Astrocyte (in vitro differentiated cells and primary cell): ENCODE data around the gene XYLB. TPM values are rescaled to one million over a fixed set of nuclear protein-coding genes. Genes with fewer than 3 reads are reported as not detected.
"Not testable (repeated sequence)": the region's sequence is repeated elsewhere in the genome, so short reads cannot be mapped to it uniquely, and the experiment has no call there.

ENCODE experiments used
- DNase-seq: peaks from one replicate; pipeline ENCODE4 v3.0.0-alpha.2; 2010; ENCODE audit warnings: low read depth
- FAIRE-seq: peaks from 2 replicates; lab custom pipeline; 2011; peaks lifted over from hg19 to GRCh38; lab: Jason Lieb, UNC
- H2AFZ ChIP-seq: 2 replicates; pipeline ENCODE4 v1.6.0; 2012; ENCODE audit warnings: low read depth, low read length, inconsistent platforms
- H3K27ac ChIP-seq: 2 replicates; pipeline ENCODE4 v1.5.1; 2011; ENCODE audit warnings: low read depth, low read length, inconsistent platforms
- H3K27me3 ChIP-seq: 2 replicates; pipeline ENCODE4 v1.6.0; 2011; ENCODE audit warnings: low read length, inconsistent platforms; ENCODE audit not compliant: insufficient read depth
- H3K36me3 ChIP-seq: 2 replicates; pipeline ENCODE4 v1.5.1; 2011; ENCODE audit warnings: low read length, inconsistent platforms; ENCODE audit not compliant: insufficient read depth
- H3K4me1 ChIP-seq: 2 replicates; pipeline ENCODE4 v1.5.1; 2011; ENCODE audit warnings: low read length, inconsistent platforms; ENCODE audit not compliant: insufficient read depth
- H3K4me2 ChIP-seq: 2 replicates; pipeline ENCODE4 v1.6.0; 2012; ENCODE audit warnings: low read length, inconsistent platforms
- H3K4me3 ChIP-seq: 2 replicates; pipeline ENCODE4 v1.5.1; 2011; ENCODE audit warnings: low read depth, mild to moderate bottlenecking, low read length, inconsistent platforms; ENCODE audit not compliant: insufficient read depth
- H3K79me2 ChIP-seq: 2 replicates; pipeline ENCODE4 v1.6.0; 2012; ENCODE audit warnings: mild to moderate bottlenecking, low read length, inconsistent platforms; ENCODE audit not compliant: insufficient read depth
- H3K9ac ChIP-seq: 2 replicates; pipeline ENCODE4 v1.6.0; 2012; ENCODE audit warnings: mild to moderate bottlenecking, low read length, inconsistent platforms
- H3K9me3 ChIP-seq: 2 replicates; pipeline ENCODE4 v1.5.1; 2012; ENCODE audit warnings: low read depth, mild to moderate bottlenecking, low read length, inconsistent platforms; ENCODE audit not compliant: insufficient read depth
- H4K20me1 ChIP-seq: 2 replicates; pipeline ENCODE4 v1.6.0; 2012; ENCODE audit warnings: low read length, inconsistent platforms; ENCODE audit not compliant: insufficient read depth
- H3K27ac Mint-ChIP-seq: one replicate; pipeline ENCODE4 v1.8.0; 2021; ENCODE audit warnings: mild to moderate bottlenecking, mixed read lengths; ENCODE audit not compliant: unreplicated experiment
- H3K27me3 Mint-ChIP-seq: one replicate; pipeline ENCODE4 v1.8.0; 2021; ENCODE audit warnings: low read depth, mixed read lengths; ENCODE audit not compliant: unreplicated experiment
- H3K36me3 Mint-ChIP-seq: one replicate; pipeline ENCODE4 v1.8.0; 2021; ENCODE audit warnings: low read depth, mixed read lengths; ENCODE audit not compliant: unreplicated experiment
- H3K4me1 Mint-ChIP-seq: one replicate; pipeline ENCODE4 v1.8.0; 2021; ENCODE audit warnings: low read depth, mixed read lengths; ENCODE audit not compliant: unreplicated experiment
- H3K4me3 Mint-ChIP-seq: one replicate; pipeline ENCODE4 v1.8.0; 2021; ENCODE audit warnings: mild to moderate bottlenecking, moderate library complexity, mixed read lengths; ENCODE audit not compliant: unreplicated experiment
- H3K9me3 Mint-ChIP-seq: one replicate; pipeline ENCODE4 v1.8.0; 2021; ENCODE audit warnings: mild to moderate bottlenecking, mixed read lengths; ENCODE audit not compliant: unreplicated experiment
- CTCF ChIP-seq: IDR thresholded peaks from 2 replicates; pipeline ENCODE4 v1.5.1; 2011; ENCODE audit warnings: low read depth, mild to moderate bottlenecking, inconsistent platforms, low read length, moderate library complexity; ENCODE audit not compliant: insufficient read depth
- EZH2 ChIP-seq: IDR thresholded peaks from 2 replicates; pipeline ENCODE4 v1.6.1; 2012; ENCODE audit warnings: mild to moderate bottlenecking, low read length, inconsistent platforms; ENCODE audit not compliant: insufficient read depth
- total RNA-seq: library from RNA; stranded (reverse); gene quantifications from 2 replicates; pipeline ENCODE4 v1.2.1, GENCODE V29; 2021

The XYLB gene
- total RNA-seq, 1 donor from 2014 or later = 2.3 TPM

DNA sequence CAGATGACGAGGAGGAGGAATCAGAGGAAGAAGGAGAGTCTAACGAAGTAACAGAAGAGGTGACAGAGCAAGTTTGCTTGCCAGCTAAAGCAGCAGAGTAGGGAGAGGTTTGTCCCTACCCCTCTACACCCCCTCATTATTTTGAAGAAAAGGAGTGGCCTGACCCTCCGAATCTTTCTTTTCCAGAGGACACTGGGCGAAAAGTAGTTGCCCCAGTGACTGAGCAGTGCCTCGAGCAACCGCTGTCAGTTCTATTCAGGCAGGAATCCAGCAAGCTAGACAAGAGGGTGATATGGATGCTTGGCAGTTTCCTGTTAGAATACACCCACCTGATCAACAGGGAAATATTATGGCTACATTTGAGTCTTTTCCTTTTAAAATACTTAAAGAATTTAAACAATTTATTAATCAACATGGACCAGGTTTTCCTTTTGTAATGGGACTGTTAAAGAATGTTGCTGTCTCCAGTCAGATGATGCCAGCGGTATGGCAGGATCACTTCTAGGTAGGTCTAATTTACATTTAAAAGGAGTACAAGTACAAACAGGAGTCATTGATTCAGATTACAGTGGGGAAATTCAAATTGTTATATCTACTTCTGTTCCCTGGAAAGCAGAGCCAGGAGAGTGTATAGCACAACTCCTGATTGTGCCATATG, 75.2 kb downstream of the XYLB start:
- Mint-ChIP-seq H3K36me3 (no peaks in the 10 kb centered on the region), H3K9me3 (no peaks in the 10 kb centered on the region), H3K27me3 (peaks cover 6% of the 10 kb centered on the region), H3K27ac (no peak overlapping the region), H3K4me1 (no peaks in the 10 kb centered on the region), H3K4me3 (no peak overlapping the region)
- H4K20me1 ChIP-seq = no peaks in the 10 kb centered on the region
- H3K27ac ChIP-seq = no peak overlapping the region
- FAIRE-seq (no peak), DNase-seq (no peak)
- no peaks in the 10 kb centered on the region for H3K9me3 ChIP-seq
- no peak overlapping the region for H2AFZ ChIP-seq
- no peaks in the 10 kb centered on the region for H3K36me3 ChIP-seq
- H3K27me3 ChIP-seq = no peaks in the 10 kb centered on the region
- TF ChIP-seq CTCF (no peak), EZH2 (no peak)
- H3K9ac ChIP-seq = no peak overlapping the region
- H3K79me2 ChIP-seq = no peaks in the 10 kb centered on the region
- no peak overlapping the region for H3K4me3 ChIP-seq
- H3K4me2 ChIP-seq = no peak overlapping the region
- H3K4me1 ChIP-seq = no peaks in the 10 kb centered on the region

DNA sequence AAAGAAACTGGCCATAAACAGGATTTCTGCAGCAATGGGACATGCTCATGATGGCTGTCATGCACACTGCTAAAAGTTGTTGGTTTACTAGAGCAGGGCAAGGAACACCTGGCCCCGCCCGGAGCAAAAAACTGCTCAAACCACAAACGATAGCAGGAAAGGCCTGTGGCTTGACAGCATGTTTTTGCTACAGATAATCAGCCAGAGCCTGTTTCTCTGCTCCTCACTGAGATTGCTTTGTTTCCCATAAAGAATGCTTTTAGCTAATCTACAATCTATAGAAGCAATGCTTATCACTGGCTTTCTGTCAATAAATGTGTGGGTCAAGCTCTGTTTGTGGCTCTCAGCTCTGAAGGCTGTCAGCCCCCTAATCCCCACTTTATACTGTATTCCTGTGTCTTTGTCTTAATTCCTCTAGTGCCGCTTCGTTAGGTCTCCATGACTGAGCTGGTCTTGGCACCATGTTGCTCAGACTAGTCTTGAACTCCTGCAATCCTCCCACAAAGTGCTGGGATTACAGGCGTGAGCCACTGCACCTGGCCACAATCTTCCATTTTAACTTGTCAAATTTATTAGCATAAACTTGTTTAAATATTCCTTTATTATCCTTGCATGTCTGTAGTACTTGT, 80.3 kb downstream of the XYLB start:
- H3K27ac Mint-ChIP-seq, FAIRE-seq: not testable (repeated sequence)

GRCh38 chr3:38432871-38433658, 86.5 kb downstream of the XYLB start:
- H3K36me3 ChIP-seq, H3K4me3 Mint-ChIP-seq, H3K27me3 Mint-ChIP-seq, H3K36me3 Mint-ChIP-seq, H3K27ac ChIP-seq, H3K79me2 ChIP-seq, FAIRE-seq, H3K27ac Mint-ChIP-seq, H2AFZ ChIP-seq, H4K20me1 ChIP-seq, H3K9ac ChIP-seq, H3K27me3 ChIP-seq, H3K4me1 Mint-ChIP-seq, DNase-seq, H3K4me2 ChIP-seq, H3K4me1 ChIP-seq, H3K4me3 ChIP-seq: not testable (repeated sequence)
- H3K9me3 Mint-ChIP-seq = peaks cover 46% of the 10 kb centered on the region
- peaks cover 11% of the 10 kb centered on the region for H3K9me3 ChIP-seq

More for the DNA sequence above, 80.3 kb downstream of the XYLB start:
- not testable (repeated sequence) for H3K4me3 ChIP-seq, H4K20me1 ChIP-seq, H3K27ac ChIP-seq, H3K4me1 Mint-ChIP-seq, H3K36me3 ChIP-seq, H2AFZ ChIP-seq, H3K9me3 ChIP-seq, H3K36me3 Mint-ChIP-seq, H3K79me2 ChIP-seq, H3K27me3 Mint-ChIP-seq, H3K27me3 ChIP-seq, H3K4me3 Mint-ChIP-seq, H3K9ac ChIP-seq, H3K4me1 ChIP-seq, H3K4me2 ChIP-seq, DNase-seq
- H3K9me3 Mint-ChIP-seq = peaks cover 17% of the 10 kb centered on the region

DNA sequence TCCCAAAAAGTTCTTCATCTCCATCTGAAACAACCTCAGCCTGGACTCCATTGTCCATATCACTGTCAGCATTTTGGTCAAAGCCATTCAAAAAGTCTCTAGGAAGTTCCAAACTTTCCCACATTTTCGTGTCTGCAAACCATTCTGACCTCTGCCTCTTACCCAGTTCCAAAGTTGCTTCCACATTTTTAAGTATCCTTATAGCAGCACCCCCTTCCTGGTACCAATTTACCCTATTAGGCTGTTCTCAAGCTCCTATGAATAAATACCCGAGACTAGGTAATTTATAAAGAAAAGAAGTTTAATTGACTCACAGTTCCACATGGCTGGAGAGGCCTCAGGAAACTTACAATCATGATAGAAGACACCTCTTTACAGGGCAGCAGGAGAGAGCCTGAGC, 87.1 kb downstream of the XYLB start:
- H3K27me3 Mint-ChIP-seq, H3K27ac ChIP-seq, H3K4me1 ChIP-seq, FAIRE-seq, H3K4me1 Mint-ChIP-seq, H3K36me3 ChIP-seq, H4K20me1 ChIP-seq, H3K27me3 ChIP-seq, DNase-seq, H3K79me2 ChIP-seq, H3K4me3 ChIP-seq, H3K36me3 Mint-ChIP-seq, H3K27ac Mint-ChIP-seq, H2AFZ ChIP-seq, H3K9ac ChIP-seq, H3K4me3 Mint-ChIP-seq, H3K4me2 ChIP-seq: not testable (repeated sequence)
- peaks cover 49% of the 10 kb centered on the region for H3K9me3 Mint-ChIP-seq
- H3K9me3 ChIP-seq = peaks cover 11% of the 10 kb centered on the region

DNA sequence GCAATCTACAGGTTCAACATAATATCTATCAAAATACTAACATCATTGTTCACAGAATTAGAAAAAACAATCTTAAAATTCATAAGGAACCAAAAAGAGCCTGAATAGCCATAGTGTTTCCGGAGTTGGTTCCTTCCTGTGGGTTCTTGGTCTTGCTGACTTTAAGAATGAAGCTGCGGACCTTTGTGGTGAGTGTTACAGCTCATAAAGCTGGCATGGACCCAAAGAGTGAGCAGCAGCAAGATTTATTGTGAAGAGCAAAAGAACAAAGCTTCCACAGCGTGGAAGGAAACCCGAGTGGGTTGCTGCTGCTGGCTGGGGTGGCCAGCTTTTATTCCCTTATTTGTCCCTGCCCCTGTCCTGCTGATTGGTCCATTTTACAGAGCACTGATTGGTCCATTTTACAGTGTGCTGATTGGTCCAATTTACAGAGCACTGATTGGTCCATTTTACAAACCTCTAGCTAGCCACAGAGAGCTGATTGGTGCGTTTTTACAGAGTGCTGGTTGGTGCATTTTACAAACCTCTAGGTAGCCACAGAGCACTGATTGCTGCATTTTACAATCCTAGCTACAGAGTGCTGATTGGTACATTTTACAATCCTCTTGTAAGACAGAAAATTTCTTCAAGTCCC, 92.0 kb downstream of the XYLB start:
- H3K9me3 ChIP-seq, H3K9ac ChIP-seq, H4K20me1 ChIP-seq, H3K27ac Mint-ChIP-seq, H3K36me3 ChIP-seq, H3K27me3 ChIP-seq, H3K4me1 ChIP-seq, H3K4me2 ChIP-seq, H3K4me3 ChIP-seq, H3K4me1 Mint-ChIP-seq, H3K27ac ChIP-seq, H3K4me3 Mint-ChIP-seq, FAIRE-seq, H3K79me2 ChIP-seq, H3K36me3 Mint-ChIP-seq, H2AFZ ChIP-seq: not testable (repeated sequence)
- Mint-ChIP-seq H3K27me3 (peaks cover 11% of the 10 kb centered on the region), H3K9me3 (peaks cover 22% of the 10 kb centered on the region)
- peak; percentile 51 for DNase-seq
